Lung (tissue), 12 donors: ENCODE measurements around the gene PLXNA2. TPM values are rescaled to one million over a fixed set of nuclear protein-coding genes. Genes with fewer than 3 reads are reported as not detected.
A peak's percentile ranks its signal among the peaks of the same experiment; 100 is the strongest.

Experiments
- ATAC-seq: fragments of 200-7000 bp; cut with Tn5 transposase; one replicate; pipeline ENCODE4 v1.9.1; 2020; ENCODE audit warnings: moderate number of reproducible peaks; ENCODE audit not compliant: insufficient read depth, low FRiP score
- DNase-seq, 3 donors: peaks; one replicate each; pipeline ENCODE4 v3.0.0-alpha.2; 2013 to 2017
- H3K27ac ChIP-seq, 2 donors: one replicate each; pipeline ENCODE4 v1.5.1; 2013; ENCODE audit warnings: mild to moderate bottlenecking in 2 of 2, moderate library complexity in 2 of 2, control low read depth in 1 of 2, inconsistent platforms in 1 of 2, low read depth in 1 of 2, low read length in 1 of 2
- H3K27me3 ChIP-seq, 3 donors: one replicate each; pipeline ENCODE4 v1.5.1; 2013; ENCODE audit warnings: low read length in 2 of 3; ENCODE audit not compliant: control insufficient read depth in 3 of 3, insufficient read depth in 3 of 3
- H3K36me3 ChIP-seq, 4 donors: one replicate each; pipeline ENCODE4 v1.5.1; 2013; ENCODE audit warnings: low read length in 4 of 4, mild to moderate bottlenecking in 1 of 4, moderate library complexity in 1 of 4; ENCODE audit not compliant: control insufficient read depth in 4 of 4, insufficient read depth in 4 of 4
- H3K4me1 ChIP-seq, 5 donors: one replicate each; pipeline ENCODE4 v1.5.1; 2013; ENCODE audit warnings: low read length in 5 of 5, mild to moderate bottlenecking in 2 of 5, moderate library complexity in 1 of 5; ENCODE audit not compliant: control insufficient read depth in 5 of 5, insufficient read depth in 5 of 5
- H3K4me3 ChIP-seq: one replicate; pipeline ENCODE4 v1.5.1; 2013; ENCODE audit warnings: mild to moderate bottlenecking, control low read depth, moderate library complexity
- H3K9ac ChIP-seq, 2 donors: one replicate each; pipeline ENCODE4 v1.5.1; 2013; ENCODE audit warnings: low read length in 2 of 2, control low read depth in 1 of 2; ENCODE audit not compliant: insufficient read depth in 1 of 2
- H3K9me3 ChIP-seq, 4 donors: one replicate each; pipeline ENCODE4 v1.5.1; 2013; ENCODE audit warnings: low read length in 3 of 4, mild to moderate bottlenecking in 1 of 4, moderate library complexity in 1 of 4; ENCODE audit not compliant: control insufficient read depth in 4 of 4, insufficient read depth in 3 of 4
- WGBS, 2 donors: extraction: QIAGEN DNeasy Blood & Tissue Kit; methylation state at CpG; one replicate each; pipeline ENCODE4 v1.1.7; 2013; 5-methylcytosine and 5-hydroxymethylcytosine counted together
- polyA plus RNA-seq, 2 donors: library from polyadenylated mRNA; stranded (reverse); fragments of 200-250 nt; gene quantifications; one replicate each; pipeline ENCODE4 v1.2.1, GENCODE V29; 2013
- total RNA-seq, 2 donors: library from RNA; depleted of rRNA in 1 of 2; stranded (reverse); fragments of >200 nt in 1 of 2; gene quantifications; one replicate each; pipeline ENCODE4 v1.2.1, GENCODE V29; 2014 to 2021
- TF ChIP-seq, protein P1 (sequence below): IDR thresholded peaks from 2 replicates; pipeline ENCODE4 v1.5.1; 2012; ENCODE audit warnings: mild to moderate bottlenecking; ENCODE audit errors: control extremely low read depth, extremely low read depth
- donor health status: control.
- donor health status: control.
- donor health status: Bipolar disorder and iron deficiency.
- donor health status: healthy.
- donor health status: DM: yes; HTN: yes; CAD: no.

Gene PLXNA2
- total and polyA plus RNA-seq, 4 donors: 13.2 to 118 (median 32.6) TPM

GRCh38 chr1:208108213-208108608 is 136.0 kb downstream of the PLXNA2 start:
- Histone ChIP-seq H3K27me3 (no peaks in the 10 kb centered on the region), H3K36me3 (peaks cover 0 to 16% (median 0%) of the 10 kb centered on the region in 4 donors), H3K4me1 (peaks cover 0 to 13% (median 2%) of the 10 kb centered on the region in 5 donors), H3K27ac (no peak overlapping the region), H3K9ac (no peak overlapping the region), H3K9me3 (no peaks in the 10 kb centered on the region), H3K4me3 (no peak overlapping the region)
- 91 to 94% methylated on average over 2 of the region's 2 CpGs for WGBS, 2 donors
- TF ChIP-seq, protein P1, sequence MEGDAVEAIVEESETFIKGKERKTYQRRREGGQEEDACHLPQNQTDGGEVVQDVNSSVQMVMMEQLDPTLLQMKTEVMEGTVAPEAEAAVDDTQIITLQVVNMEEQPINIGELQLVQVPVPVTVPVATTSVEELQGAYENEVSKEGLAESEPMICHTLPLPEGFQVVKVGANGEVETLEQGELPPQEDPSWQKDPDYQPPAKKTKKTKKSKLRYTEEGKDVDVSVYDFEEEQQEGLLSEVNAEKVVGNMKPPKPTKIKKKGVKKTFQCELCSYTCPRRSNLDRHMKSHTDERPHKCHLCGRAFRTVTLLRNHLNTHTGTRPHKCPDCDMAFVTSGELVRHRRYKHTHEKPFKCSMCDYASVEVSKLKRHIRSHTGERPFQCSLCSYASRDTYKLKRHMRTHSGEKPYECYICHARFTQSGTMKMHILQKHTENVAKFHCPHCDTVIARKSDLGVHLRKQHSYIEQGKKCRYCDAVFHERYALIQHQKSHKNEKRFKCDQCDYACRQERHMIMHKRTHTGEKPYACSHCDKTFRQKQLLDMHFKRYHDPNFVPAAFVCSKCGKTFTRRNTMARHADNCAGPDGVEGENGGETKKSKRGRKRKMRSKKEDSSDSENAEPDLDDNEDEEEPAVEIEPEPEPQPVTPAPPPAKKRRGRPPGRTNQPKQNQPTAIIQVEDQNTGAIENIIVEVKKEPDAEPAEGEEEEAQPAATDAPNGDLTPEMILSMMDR: no peak
- ATAC-seq: peak; percentile 24
- no peak for DNase-seq

DNA sequence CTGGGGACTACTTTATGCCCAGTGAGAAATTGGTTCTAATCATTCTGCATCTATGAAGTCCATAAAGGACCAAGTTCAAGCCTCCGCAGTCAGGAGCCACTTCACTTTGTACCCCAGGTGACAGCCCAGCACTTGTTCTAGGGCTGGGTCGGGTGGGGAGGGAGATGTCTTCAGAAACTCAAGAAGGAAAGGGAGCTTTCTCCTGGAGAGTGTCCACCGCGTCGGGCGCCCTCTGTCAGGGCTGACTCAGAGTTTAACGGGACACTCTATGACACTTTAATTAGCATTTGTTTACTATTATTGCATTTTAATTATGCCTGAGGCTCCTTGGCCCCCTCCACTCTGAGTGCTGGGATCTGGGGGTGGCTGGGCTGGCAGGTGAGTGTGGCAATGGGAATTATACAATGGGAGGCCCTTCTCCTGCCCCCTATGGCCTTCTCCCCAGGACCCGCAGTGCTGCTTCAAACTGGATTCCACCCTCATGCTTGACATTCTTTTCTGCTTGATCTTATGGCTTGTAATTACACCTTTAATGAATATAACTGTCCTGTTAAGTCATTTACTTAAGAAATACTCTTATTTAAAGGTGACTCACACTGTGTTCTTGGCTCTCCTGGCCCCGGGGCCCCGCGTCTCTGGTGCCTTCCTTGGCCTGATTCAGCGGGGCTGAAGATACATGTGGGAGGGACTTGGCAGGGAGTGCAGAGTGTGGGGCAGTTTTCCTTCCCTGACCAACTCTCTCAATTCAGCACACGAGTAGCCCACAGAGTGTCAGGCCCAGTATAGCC is 136.6 kb downstream of the PLXNA2 start:
- no peak overlapping the region for H3K27ac ChIP-seq
- no peaks in the 10 kb centered on the region for H3K9me3 ChIP-seq
- H3K36me3 ChIP-seq: peaks cover 0 to 19% (median 0%) of the 10 kb centered on the region in 4 donors
- TF ChIP-seq, protein P1: no peak
- peaks cover 0 to 13% (median 2%) of the 10 kb centered on the region in 5 donors for H3K4me1 ChIP-seq
- H3K27me3 ChIP-seq: no peaks in the 10 kb centered on the region
- no peak overlapping the region for H3K4me3 ChIP-seq
- ATAC-seq (peak; percentile 73), DNase-seq (no peak)
- WGBS, 2 donors: 72 to 89% methylated on average over 13 of the region's 13 CpGs
- H3K9ac ChIP-seq: no peak overlapping the region

- Histone ChIP-seq H3K9me3 (no peaks in the 10 kb centered on the region), H3K36me3 (peaks cover 0 to 25% (median 0%) of the 10 kb centered on the region in 4 donors), H3K4me1 (peaks cover 0 to 13% (median 7%) of the 10 kb centered on the region in 5 donors), H3K4me3 (no peak overlapping the region), H3K27me3 (no peaks in the 10 kb centered on the region), H3K9ac (no peak overlapping the region), H3K27ac (no peak overlapping the region)
- ATAC-seq: no peak
- TF ChIP-seq, protein P1: no peak
- no peak for DNase-seq
- WGBS, 2 donors: 91 to 94% methylated on average over 7 of the region's 7 CpGs
These were observed 138.0 kb downstream of the PLXNA2 start for GRCh38 chr1:208106218-208106617.
